Hematopoietic multipotent progenitor cell treated with erythropoietin and hydrocortisone succinate and interleukin-3 and kit ligand, for 6 days (in vitro differentiated cells): ENCODE measurements around the gene METTL8.

Experiments used
- DNase-seq: peaks from one replicate; pipeline ENCODE4 v3.0.0-alpha.2; 2015

The METTL8 gene

GRCh38 chr2:171309455-171310286 is 124.1 kb downstream of the METTL8 start:
- no peak for DNase-seq

GRCh38 chr2:171308280-171309054 is 125.3 kb downstream of the METTL8 start:
- DNase-seq, result no peak

DNA sequence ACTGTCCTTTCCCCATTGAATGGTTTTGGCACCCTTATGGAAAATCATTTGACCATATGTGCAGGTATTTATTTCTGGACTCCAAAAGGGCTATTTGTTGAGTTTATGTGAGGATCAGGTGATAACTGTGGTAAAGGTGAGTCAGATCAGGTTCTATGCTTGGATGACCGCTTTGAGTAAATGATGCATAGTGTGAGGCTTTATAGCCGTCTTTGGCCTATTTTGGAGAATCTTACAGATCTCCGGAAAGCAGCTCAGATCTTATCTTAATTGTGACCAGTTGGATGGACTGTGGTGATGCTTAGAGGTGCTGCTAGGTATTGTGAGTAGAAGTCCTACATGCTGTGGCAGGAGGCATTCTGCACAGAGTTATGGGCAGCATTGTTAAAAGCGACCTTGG is 126.2 kb downstream of the METTL8 start:
- no peak for DNase-seq

- no peak for DNase-seq
Observed at GRCh38 chr2:171297956-171298355, 135.8 kb downstream of the METTL8 start.

GRCh38 chr2:171294608-171295007 is 139.2 kb downstream of the METTL8 start:
- DNase-seq, result no peak

GRCh38 chr2:171293661-171294060 is 140.1 kb downstream of the METTL8 start:
- DNase-seq, result no peak

- no peak for DNase-seq
Observed at GRCh38 chr2:171289991-171290390, 143.8 kb downstream of the METTL8 start.

DNA sequence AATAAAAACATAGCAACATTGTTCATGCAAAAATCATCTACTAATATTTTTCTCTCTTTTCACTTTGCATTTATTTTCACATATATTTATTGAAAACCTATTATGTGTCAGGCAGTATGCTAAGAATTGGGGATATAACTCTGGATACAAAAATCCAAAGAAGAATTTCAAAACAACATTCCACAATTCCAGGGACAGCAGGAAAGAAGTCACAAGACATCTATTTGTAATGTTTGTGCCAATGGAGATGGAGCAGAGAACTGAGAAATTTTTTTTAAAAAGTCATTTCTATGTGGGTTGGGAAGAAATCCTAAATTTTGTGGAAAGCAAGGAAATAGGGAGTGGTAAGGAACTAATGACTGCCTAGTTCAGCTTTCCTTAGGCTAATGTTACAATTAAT is 144.5 kb downstream of the METTL8 start:
- no peak for DNase-seq

DNA sequence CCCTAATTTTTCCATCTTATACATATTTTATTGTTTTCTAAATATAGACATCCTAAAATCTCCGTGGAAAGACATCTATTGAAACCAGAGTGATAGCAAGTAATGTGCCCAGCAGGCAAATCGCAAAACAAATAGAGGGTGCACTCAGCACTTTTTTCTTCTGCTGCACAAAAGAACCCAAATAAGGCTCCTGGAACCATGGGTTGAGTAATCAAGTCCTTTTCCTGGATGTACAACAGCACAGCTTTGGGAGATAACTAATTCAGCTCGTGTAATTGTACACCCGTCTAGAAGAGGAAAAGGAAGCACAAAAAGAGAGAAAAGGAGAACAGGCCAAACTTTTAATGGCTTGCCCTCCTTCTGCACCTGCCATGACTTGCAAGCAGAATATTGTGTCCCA is 146.2 kb downstream of the METTL8 start:
- no peak for DNase-seq

GRCh38 chr2:171287036-171287571 is 146.7 kb downstream of the METTL8 start:
- DNase-seq, result no peak

DNA sequence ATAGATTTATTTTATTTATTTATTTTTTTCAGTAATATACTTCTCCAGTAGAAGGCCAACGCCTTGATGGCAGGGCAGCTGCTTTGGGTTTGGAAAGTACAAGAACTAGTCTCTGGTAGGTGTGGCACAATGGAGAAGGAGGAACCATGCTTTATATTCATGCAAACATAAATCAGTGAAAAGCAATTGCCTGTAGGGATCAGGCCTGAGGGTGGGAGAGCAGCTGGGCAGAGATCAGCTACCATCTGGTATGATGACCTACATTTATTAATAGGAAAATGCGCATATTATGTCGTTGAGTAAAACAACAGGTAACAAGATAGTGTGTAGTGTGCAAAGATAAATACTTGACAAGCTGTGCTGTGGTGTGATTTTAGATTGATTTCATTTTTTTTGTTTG is 152.7 kb downstream of the METTL8 start:
- DNase-seq, result no peak

GRCh38 chr2:171279983-171280790 is 153.6 kb downstream of the METTL8 start:
- peak; percentile 37 for DNase-seq

DNA sequence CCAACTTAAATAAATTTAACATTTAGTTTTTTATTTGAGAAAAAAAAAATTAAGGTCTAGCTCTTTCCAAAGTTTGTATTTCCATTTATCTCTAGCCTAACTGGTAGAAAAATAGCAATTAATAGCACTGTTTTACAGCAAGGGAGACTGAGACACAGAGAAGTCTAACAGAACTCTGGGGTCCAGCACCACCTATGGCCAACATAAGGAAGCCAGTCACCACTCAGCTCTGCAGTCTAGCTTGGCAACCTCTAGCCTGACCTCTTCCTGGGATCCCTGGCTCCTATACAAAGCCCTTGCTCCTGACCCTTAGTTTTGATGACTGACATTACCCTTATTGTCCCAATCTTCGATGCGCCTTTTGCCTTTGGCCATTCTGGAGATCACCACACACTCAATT is 159.0 kb downstream of the METTL8 start:
- DNase-seq, result no peak

DNA sequence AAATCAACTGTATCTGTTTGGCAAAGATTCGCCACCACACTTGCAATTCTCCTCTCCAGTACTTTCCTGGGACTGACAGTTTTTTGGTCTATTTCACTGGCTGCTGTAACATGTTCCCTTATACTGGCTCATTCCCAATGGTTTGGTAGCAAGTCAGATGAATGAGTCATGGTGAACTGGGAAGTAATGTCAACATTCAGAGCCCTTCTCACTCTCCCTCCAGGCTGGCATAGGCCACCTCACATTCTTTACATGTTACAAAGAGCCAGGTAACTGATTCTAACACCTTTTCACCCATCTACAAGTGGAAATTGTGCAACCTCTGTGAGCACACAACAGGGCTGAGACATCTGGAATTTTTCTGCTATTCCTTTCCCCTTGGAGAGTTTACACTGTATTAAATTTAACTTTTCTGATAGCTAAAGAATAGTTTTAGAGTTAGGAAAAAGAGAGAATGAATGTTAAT is 161.8 kb downstream of the METTL8 start:
- DNase-seq, result no peak

GRCh38 chr2:171271386-171271785 is 162.4 kb downstream of the METTL8 start:
- no peak for DNase-seq

DNA sequence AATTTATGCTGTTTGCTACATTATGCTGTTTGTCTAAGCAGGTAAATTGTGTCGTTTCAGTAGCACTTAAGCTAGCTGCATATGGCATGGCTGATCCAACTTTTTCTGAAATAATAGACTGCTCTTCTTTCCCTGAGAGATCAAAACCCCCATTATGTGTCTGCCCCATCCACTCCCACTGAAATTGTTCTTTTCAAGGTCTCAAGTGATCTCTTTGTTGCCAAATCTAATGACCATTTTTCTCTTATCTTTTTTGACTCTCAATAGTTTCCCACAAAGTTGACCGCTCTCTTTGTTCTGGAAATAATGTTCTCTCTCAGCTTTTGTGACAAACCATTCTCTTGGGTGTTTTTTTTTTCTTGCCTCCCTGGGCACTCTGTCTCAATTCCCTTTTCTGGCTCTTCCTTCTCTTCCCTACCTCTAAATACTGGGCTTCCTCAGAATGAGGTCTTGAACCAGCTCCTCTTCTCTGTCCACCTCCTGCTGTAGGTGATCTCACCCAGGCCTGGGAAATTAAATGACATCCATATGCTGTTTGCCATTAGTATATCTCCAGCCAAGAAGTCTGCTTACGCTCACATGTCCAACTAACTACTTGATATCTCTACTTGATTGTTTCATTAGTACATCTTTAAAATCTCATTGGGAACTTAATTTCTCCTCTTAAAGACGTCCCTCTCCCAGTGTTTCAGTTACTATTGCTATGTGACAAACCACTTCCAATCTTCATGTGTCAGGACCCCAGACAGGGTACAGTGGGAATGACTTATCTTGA is 165.7 kb downstream of the METTL8 start:
- DNase-seq, result no peak
